WTC11 (cell line): ENCODE measurements around the gene DDO.

Experiments used
- ATF2 ChIP-seq: sonication (generic); formaldehyde crosslinking; IDR thresholded peaks from 2 replicates; pipeline ENCODE4 v1.8.1; 2022; ENCODE audit warnings: low read depth, missing genetic modification reagents, borderline replicate concordance
- ATF3 ChIP-seq: sonication (generic); formaldehyde crosslinking; conservative IDR thresholded peaks from 2 replicates; pipeline ENCODE4 v1.8.1; 2022; ENCODE audit warnings: mild to moderate bottlenecking, missing genetic modification reagents
- CTCF ChIP-seq: fragments of 200-600 bp; IDR thresholded peaks from 2 replicates; pipeline ENCODE4 v1.8.0; 2022; ENCODE audit warnings: antibody characterized with exemption
- MLX ChIP-seq: sonication (generic); formaldehyde crosslinking; IDR thresholded peaks from 2 replicates; pipeline ENCODE4 v1.8.1; 2023; ENCODE audit warnings: mild to moderate bottlenecking, missing genetic modification reagents, moderate library complexity
- NFATC4 ChIP-seq: fragments of 250-450 bp; sonication (Bioruptor Pico); IDR thresholded peaks from 2 replicates; pipeline ENCODE4 v1.9.0; 2021; ENCODE audit warnings: mild to moderate bottlenecking
- NR3C1 ChIP-seq: sonication (generic); formaldehyde crosslinking; conservative IDR thresholded peaks from 2 replicates; pipeline ENCODE4 v1.8.1; 2023; ENCODE audit warnings: low read depth, mild to moderate bottlenecking, missing genetic modification reagents
- SMAD3 ChIP-seq: sonication (generic); formaldehyde crosslinking; IDR thresholded peaks from 2 replicates; pipeline ENCODE4 v1.8.0; 2022; ENCODE audit warnings: missing genetic modification reagents, mild to moderate bottlenecking, borderline replicate concordance
- TEAD4 ChIP-seq: sonication (generic); formaldehyde crosslinking; IDR thresholded peaks from 2 replicates; pipeline ENCODE4 v1.8.0; 2022; ENCODE audit warnings: mild to moderate bottlenecking, missing genetic modification reagents
- TP53 ChIP-seq: sonication (generic); formaldehyde crosslinking; IDR thresholded peaks from 2 replicates; pipeline ENCODE4 v1.8.1; 2023; ENCODE audit warnings: mild to moderate bottlenecking, missing genetic modification reagents
- ZBTB43 ChIP-seq: sonication (generic); formaldehyde crosslinking; IDR thresholded peaks from 2 replicates; pipeline ENCODE4 v1.8.1; 2023; ENCODE audit warnings: mild to moderate bottlenecking, missing genetic modification reagents
- ZNF512 ChIP-seq: sonication (generic); formaldehyde crosslinking; IDR thresholded peaks from 2 replicates; pipeline ENCODE4 v1.8.1; 2022; ENCODE audit warnings: missing genetic modification reagents, borderline replicate concordance
- ZNF671 ChIP-seq: fragments of 250-450 bp; sonication (Bioruptor Pico); IDR thresholded peaks from 2 replicates; pipeline ENCODE4 v1.8.0; 2021; ENCODE audit warnings: mild to moderate bottlenecking

GRCh38 chr6:110428153-110428552, 12.8 kb upstream of the DDO start:
- no peak for TF ChIP-seq CTCF
- no peak for TF ChIP-seq ATF2 (CRISPR knock-in tag)
- no peak for TF ChIP-seq TP53
- TF ChIP-seq ZNF671: no peak
- no peak for TF ChIP-seq ATF3 (CRISPR knock-in tag)
- TF ChIP-seq NFATC4 (CRISPR knock-in tag): no peak
- no peak for TF ChIP-seq SMAD3
- no peak for TF ChIP-seq TEAD4 (CRISPR knock-in tag)
- TF ChIP-seq ZBTB43 (CRISPR knock-in tag): no peak
- no peak for TF ChIP-seq NR3C1
- TF ChIP-seq ZNF512 (CRISPR knock-in tag): no peak
- no peak for TF ChIP-seq MLX
